GM12874 (cell line): ENCODE measurements around the gene REL.

Experiments
- TF ChIP-seq, protein P1 (sequence below): IDR thresholded peaks from 2 replicates; pipeline ENCODE4 v1.5.1; 2011; ENCODE audit warnings: low read depth, mild to moderate bottlenecking, control low read depth, low read length, moderate library complexity; ENCODE audit not compliant: insufficient read depth

REL gene

GRCh38 chr2:60972889-60973656 lies 91.7 kb downstream of the REL start:
- TF ChIP-seq, protein P1, sequence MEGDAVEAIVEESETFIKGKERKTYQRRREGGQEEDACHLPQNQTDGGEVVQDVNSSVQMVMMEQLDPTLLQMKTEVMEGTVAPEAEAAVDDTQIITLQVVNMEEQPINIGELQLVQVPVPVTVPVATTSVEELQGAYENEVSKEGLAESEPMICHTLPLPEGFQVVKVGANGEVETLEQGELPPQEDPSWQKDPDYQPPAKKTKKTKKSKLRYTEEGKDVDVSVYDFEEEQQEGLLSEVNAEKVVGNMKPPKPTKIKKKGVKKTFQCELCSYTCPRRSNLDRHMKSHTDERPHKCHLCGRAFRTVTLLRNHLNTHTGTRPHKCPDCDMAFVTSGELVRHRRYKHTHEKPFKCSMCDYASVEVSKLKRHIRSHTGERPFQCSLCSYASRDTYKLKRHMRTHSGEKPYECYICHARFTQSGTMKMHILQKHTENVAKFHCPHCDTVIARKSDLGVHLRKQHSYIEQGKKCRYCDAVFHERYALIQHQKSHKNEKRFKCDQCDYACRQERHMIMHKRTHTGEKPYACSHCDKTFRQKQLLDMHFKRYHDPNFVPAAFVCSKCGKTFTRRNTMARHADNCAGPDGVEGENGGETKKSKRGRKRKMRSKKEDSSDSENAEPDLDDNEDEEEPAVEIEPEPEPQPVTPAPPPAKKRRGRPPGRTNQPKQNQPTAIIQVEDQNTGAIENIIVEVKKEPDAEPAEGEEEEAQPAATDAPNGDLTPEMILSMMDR, result no peak

GRCh38 chr2:60973705-60974104 lies 92.3 kb downstream of the REL start:
- TF ChIP-seq, protein P1, result no peak

GRCh38 chr2:60974652-60975051 lies 93.3 kb downstream of the REL start:
- TF ChIP-seq, protein P1, result no peak
